Esophagus muscularis mucosa (tissue), 3 donors: ENCODE data around the gene ASF1B.

ENCODE experiments used
- EP300 ChIP-seq: sonication (generic); formaldehyde crosslinking; IDR thresholded peaks from one replicate; pipeline ENCODE4 v1.6.1; 2017; ENCODE audit warnings: antibody characterized with exemption
- TF ChIP-seq, protein P1 (sequence below), 3 experiments: fragments of 200-600 bp in 2 of 3; fragments of 450-650 bp in 1 of 3; sonication (generic) in 2 of 3; IDR thresholded peaks; one replicate each; pipeline ENCODE4 v1.5.1; 2017 to 2019; ENCODE audit warnings: antibody characterized with exemption in 3 of 3, mild to moderate bottlenecking in 2 of 3, moderate library complexity in 1 of 3

DNA sequence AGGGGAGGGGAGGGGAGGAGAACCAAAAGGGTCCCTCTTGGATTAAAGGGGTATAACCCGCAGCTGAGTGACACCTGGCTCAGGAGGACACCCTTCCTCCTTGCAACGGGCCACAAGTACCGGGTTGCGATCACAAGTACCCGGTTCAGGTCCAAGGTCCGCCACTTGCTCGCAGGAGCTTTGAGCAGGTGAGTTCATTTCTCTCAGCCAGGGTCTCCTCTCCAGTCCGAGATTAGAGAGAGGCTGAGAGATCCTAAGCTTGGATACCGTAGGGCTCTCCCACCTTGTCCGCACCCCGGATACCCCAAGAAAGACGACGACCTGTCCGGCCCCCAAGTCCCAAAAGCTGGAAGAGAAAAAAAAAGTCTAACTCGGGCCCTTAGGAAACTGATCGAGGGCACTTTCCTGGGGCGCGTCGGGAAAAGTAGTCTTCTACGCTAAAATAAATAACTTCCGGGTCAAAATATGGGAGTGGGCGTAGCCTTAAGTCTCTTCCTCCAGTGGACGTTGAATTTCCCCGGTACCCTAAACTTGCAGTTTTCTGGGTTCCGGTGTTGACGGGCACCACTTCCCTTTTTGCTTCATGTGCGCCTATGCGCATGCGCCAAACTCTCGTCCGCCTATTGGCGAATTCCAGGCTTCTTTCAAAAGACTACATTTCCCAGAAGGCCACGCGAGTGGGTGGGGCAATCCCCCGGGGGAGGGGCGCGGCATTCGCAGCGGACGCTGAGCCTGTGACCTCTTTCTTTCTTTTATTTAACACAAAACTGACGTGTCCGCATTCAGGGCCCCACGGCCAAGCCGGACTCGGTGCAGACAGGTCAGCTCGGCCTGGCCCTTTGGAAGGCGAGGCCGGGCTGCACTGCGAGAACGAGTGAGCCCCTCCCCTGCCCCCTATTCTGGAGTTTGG, 55.2 kb downstream of the ASF1B start:
- TF ChIP-seq, protein P1, sequence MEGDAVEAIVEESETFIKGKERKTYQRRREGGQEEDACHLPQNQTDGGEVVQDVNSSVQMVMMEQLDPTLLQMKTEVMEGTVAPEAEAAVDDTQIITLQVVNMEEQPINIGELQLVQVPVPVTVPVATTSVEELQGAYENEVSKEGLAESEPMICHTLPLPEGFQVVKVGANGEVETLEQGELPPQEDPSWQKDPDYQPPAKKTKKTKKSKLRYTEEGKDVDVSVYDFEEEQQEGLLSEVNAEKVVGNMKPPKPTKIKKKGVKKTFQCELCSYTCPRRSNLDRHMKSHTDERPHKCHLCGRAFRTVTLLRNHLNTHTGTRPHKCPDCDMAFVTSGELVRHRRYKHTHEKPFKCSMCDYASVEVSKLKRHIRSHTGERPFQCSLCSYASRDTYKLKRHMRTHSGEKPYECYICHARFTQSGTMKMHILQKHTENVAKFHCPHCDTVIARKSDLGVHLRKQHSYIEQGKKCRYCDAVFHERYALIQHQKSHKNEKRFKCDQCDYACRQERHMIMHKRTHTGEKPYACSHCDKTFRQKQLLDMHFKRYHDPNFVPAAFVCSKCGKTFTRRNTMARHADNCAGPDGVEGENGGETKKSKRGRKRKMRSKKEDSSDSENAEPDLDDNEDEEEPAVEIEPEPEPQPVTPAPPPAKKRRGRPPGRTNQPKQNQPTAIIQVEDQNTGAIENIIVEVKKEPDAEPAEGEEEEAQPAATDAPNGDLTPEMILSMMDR (IDR thresholded peaks at IDR 0.05) = peak in 1 of 3 experiments; percentile 30
- no peak for TF ChIP-seq EP300
